ENCODE measurements around the gene TSSK3.
A peak's percentile ranks its signal among the peaks of the same experiment; 100 is the strongest.

The TSSK3 gene

DNA sequence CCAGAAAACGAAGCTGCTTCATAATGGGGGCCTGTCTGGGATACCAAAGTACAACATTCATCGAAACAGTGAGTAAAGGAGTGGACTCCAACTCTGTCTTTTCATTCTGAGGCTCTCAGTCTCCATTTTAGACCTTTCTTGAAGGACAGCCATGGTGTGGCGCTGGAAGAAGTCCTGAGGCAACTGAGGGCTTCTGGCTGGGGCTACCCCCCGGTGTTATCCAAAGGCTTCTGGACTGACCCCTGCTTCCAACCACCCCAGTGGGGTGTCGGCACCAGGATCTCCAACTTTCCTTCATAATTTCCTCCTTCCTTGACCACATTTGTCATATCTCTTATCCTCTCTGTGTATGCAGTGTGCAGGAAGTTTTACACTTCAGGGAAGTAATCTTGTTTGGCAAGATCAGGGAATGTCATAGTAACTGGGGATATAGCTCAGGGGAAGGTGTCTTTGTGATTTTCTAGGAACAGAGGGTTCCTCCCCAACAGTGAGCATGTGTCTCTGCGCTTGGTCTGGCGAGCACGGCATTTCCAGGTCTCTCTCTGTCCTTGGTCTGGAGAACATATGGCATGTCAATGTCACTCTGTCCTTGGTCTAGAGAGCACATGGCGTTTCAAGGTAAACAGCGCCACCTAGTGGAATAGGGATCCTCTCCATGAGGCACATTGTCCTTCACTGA lies 51.3 kb downstream of the TSSK3 start:
- DNase-seq (ENCODE audit: low read depth) = peak; percentile 65
- no peak overlapping the region for H3K4me3 ChIP-seq (ENCODE audit: low read depth, low read length)
- TF ChIP-seq, protein P1, sequence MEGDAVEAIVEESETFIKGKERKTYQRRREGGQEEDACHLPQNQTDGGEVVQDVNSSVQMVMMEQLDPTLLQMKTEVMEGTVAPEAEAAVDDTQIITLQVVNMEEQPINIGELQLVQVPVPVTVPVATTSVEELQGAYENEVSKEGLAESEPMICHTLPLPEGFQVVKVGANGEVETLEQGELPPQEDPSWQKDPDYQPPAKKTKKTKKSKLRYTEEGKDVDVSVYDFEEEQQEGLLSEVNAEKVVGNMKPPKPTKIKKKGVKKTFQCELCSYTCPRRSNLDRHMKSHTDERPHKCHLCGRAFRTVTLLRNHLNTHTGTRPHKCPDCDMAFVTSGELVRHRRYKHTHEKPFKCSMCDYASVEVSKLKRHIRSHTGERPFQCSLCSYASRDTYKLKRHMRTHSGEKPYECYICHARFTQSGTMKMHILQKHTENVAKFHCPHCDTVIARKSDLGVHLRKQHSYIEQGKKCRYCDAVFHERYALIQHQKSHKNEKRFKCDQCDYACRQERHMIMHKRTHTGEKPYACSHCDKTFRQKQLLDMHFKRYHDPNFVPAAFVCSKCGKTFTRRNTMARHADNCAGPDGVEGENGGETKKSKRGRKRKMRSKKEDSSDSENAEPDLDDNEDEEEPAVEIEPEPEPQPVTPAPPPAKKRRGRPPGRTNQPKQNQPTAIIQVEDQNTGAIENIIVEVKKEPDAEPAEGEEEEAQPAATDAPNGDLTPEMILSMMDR (IDR thresholded peaks at IDR 0.05; ENCODE audit: low read depth, low read length, missing control alignments) = peak; percentile 93

Measured in GM12864 (cell line).